GM21529 (cell line): ENCODE measurements around the gene NKD1.

Experiments
- ATAC-seq: cut with Tn5 transposase; IDR thresholded peaks from one replicate; pipeline ENCODE4 v1.9.1; 2021; ENCODE audit not compliant: unreplicated experiment

The NKD1 gene

DNA sequence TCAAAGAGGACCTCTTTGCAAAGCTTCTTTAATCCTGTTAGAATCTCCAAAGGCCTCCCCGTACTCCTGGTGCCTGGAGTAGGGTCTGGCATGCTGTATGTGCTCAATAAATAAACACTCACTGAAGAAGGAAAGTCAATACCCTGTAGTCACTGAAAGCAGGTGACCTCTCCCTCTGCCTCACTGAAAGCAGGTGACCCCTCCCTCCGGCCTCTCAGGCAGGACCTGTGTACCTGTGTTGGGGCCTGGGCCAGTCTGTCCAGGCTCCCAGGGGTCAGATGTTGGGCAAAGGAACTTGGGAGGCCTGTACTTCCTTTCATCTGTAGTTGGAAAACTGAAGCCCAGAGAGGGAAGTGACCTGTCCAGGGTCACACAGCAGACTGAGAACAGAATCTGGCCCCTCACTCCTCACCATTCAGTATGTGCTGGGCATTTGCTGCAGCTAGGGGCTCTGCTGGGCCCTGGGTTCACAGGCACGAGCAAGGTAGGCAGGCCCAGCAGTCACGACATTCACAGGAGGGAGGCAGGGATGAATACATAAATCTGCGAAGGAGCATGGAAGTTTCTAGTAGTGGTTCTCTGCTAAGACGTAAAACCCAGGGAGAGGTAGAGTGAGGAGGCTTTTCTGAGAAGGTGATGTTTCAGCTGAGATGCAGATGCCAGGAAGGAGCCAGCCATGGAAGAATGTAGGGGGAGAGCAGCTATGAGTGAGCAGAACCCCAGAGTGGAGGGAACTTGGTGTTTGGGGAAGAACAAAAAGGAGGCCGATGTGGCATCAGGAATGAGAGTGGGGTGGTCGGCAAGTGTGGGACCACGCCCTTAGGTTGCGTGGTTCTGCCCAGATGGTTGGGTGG lies 64.0 kb downstream of the NKD1 start:
- ATAC-seq, result no peak

DNA sequence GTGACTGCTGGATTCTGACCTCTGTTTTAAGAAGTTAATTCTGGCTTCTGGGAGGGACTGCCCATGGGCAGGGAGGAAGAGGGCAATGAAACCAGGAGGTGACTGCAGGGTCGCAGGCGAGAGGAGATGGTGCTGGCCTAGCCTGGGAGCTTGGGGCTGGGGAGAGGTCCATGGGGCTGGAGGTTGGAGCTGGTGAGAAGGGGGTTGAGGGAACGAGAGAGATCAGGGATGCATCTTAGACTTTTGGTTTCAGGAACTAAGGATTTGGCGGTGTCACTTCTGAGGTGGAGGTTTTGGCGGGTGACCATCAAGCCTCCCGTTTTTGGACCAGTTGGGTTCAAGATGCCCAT lies 64.6 kb downstream of the NKD1 start:
- ATAC-seq, result no peak

DNA sequence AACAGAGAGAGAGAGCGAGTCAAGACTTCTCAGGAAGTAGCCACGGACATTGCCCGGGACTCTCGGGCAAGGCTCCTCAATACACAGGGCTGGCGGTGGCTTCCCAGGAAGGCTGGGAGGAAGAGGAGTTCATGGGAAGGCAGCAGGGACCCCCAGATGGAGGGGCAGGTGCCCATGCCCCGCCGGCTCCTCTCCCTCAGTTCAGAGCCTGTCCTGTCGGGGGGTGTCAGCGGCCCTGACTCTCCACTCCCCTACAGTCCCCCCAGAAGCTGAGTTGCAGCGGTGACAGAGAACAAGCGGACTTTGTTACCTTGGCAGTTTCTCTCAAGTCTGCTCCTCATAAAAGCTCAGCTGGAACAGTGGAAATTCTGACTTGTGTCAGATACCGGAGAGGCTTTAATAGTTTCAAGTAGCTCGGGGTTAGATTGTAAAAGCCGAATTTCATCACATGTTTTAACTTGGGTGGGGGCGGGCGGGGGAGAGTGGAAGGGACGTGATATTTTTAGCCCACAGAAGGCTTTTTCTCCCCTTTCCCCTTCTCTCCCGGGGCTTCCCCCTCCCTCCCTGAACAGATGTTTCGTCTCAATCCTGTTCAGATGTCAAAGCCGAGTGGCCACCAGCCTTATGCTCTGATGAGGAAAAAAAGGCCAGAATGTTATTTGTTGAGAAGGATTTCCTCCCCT lies 65.2 kb downstream of the NKD1 start:
- no peak for ATAC-seq

DNA sequence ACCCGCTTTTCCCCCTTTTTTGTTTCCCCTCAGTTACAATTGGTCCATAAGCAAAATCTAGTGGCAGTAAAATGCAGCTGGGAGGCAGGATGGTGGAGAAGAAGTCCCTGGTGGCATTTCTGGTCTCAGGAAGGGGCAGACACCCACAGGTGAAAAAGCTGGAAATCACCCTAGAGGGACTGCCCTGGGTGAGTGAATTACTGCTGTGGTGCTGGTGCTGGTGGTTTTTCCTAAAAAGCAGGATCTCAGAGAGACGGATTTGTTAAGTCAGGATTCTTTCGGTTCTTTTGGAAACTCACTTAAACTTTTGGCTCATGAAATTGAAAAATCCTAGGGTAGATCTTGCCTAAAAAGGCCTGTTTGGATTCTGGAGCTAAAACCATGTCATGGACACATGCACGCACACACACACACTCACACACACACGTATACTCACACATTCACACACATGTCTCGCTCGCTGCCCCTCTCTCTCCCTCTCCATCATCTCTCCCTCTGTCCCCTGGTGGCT lies 65.8 kb downstream of the NKD1 start:
- ATAC-seq, result no peak

DNA sequence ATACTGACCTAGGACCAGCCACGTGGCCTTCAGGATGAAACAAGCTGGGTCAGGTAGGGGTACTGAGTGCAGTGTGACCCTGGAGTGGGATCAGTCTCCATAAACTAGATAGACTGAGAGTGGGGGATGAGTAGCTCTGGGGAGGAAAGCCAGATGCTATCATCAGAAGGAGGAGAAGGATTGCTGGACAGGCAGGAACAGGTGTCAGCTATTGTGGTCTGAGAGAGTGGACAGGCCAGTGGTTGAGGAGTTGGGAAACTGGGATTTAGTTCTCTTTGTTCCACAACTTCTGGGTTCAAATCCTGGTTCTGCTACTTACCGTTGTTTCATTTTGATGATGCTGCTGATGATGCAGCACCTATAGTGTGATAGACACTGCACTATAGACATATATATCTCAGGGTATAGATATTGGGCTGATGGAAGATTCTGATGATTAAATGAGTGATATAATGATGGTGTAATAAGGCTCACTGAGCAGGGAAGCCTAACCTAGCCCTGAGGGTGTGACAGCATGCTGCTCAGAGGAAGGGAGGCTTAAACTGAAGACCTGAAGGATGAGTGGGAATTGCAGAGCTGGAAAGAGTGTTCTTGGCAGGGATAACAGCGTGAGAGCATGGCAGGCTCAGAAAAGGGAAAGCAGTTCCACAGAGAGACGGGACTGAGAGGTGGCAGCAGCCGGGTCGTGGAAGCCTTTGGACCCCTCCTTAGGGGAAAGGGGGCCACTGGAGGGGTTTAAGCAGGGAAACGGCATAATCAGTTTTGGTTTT lies 66.9 kb downstream of the NKD1 start:
- no peak for ATAC-seq

DNA sequence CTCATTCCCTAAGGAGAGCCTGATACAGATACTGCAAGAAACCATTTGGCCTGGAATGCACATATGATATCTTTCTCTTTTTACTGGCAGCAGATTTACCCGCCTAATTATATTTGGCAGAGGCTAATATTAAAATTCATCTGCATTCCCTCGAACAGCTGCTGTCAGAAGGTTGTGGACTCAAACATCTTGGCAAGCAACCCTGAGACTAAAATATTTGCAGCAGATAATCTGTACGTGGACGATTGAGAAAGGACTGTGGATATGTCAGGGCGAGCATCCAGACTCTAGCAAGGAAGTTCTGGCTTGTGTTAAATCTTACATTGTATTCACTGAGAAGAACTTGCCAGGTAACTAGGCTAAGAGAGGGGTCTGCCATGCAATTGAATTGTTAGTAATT lies 67.7 kb downstream of the NKD1 start:
- no peak for ATAC-seq

DNA sequence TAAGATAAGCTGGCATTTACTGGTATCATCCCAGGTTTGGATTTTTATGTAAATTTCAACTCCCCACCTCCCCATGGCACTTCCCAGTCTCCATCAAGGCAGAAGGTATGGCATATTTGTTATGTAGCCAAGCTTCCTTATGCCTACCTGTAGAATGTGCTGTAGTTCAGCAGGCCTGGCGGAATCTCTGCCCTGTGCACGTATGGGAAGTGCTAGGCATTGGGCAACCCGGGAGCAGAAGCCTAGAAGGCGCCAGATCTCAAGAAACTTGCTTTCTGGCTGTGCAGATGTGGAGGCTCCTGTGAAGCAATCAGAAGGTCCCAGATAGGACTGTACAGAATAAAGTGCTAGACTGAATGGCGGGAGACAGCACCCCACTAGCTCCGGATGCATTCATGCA lies 68.2 kb downstream of the NKD1 start:
- ATAC-seq, result no peak

DNA sequence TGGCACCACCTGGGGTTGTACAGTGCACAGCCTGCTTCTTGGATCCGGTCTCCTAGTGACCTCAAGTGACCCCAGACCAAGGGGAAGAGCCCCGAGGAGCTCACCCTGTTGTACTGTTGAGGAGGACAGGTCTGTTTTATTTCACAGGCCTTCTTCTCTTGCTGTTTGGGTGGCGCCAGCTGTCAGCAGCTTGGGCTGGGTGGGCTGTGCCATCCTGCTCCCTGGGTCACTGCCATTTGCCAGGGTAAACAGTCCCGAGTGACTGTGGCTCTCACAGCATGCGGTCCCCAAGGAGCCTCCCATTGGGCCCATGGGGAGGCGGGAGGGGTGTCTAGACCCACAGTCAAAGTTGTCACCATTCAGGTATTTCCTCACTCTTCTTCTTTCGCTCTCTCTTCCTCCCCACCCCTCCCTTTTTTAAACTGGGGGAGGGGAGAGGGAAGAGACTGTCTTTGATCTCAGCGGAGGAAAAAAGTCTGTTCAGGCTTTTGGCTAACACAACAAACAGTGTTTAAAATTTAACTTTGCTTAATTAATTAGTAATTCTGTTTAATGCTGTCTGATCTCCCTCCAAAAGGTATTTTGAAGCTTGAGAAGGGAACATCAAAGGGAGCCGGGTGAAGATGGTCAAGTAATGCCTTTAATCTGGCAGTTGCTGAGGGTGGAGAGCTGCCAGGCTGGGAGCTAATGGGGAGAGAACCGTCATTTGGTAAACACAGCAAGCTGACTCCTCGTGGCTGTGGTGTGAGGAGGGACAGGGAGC lies 68.9 kb downstream of the NKD1 start:
- ATAC-seq, result no peak

DNA sequence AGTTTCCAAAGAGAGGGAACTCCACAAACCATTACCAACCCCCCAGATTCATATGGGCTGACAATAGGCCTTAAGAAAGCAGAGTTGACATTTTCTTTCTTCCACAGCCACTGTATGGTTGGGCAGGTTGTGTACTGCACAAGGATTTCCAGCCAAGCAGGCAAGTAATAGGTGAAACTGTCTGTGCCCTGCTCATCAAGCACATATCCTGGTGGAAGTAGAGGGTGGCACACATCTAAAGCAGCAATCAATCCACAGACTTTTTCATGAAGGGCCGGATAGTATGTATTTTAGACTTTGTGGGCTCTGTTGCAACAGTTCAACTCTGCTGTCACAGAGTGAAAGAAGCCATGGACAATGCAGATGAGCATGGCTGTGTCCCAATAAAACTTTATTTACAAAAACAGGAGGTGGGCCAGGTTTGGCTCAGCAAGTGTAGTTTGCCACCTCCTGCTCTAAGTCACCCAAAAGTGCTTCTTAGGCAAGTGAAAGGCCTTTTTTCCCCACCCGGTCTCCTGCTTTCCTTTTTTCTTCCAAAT lies 69.5 kb downstream of the NKD1 start:
- ATAC-seq, result no peak

DNA sequence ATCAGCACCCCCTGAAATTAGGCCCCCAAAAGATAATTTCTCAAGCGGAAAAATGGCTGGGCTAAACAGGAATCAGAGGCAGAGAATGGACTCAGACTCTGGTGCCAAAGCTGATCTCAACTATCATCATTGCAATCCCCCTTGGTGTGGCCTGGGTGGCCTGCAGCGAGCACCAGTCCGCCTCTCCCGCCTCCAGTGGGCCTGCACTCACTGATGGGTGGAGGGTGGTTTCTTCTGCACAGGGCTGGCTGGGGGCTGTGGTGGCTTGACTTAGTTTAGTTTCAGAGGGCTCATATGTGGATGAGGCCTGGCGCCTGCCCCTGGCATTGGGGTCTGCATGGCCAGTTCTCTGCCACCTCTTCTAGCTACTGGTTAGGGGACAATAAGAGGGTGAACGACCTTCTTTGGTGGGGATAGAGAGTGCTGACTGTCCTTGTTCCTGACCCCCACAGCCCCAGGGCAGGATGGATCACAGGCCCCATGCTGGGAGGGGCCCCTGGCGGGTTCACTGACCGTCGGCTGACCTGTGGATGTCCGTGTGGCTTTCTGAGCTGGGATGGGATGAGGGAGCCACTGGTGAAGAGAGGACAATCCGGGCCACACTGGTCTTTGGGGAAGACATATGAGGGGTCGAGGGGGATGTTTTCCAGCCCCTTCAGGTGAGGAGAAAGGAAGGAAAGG lies 70.2 kb downstream of the NKD1 start:
- no peak for ATAC-seq

DNA sequence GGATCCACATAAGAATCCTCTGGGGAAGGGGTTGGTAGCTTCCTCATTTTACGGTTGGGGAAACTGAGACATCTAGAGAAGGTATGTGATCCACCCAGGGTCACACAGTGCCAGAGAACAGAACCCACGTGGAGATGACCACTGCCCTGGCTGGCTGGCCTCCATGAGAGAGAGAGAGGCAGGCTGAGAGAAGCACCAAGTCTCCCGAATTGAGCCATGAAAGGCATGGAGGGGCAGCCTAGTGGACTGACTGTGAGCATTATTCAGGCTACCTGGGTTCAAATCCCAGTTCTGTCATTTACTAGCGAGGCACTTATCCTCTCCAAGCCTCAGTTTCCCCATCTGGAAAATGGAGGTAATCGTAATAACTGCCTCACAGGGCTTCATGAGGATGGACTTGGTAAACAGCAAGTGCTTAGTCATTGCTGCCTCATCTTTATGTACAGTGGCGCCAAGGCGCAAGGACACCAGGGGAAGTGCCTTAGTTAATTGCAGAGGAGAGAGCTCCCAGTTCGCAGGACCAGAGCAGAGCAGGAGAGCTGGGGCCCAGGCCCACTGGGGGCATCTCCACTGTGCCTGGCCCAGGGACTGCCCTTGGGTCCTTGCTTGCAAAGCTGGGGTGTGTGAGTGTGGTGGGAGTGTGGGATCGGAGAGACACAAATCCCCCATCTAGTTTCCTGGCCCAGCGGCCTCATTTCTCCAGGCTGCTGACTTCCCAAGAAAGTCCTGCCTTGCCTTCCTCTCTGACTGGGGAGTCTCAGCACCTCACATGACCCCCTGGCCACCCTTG lies 71.7 kb downstream of the NKD1 start:
- no peak for ATAC-seq

DNA sequence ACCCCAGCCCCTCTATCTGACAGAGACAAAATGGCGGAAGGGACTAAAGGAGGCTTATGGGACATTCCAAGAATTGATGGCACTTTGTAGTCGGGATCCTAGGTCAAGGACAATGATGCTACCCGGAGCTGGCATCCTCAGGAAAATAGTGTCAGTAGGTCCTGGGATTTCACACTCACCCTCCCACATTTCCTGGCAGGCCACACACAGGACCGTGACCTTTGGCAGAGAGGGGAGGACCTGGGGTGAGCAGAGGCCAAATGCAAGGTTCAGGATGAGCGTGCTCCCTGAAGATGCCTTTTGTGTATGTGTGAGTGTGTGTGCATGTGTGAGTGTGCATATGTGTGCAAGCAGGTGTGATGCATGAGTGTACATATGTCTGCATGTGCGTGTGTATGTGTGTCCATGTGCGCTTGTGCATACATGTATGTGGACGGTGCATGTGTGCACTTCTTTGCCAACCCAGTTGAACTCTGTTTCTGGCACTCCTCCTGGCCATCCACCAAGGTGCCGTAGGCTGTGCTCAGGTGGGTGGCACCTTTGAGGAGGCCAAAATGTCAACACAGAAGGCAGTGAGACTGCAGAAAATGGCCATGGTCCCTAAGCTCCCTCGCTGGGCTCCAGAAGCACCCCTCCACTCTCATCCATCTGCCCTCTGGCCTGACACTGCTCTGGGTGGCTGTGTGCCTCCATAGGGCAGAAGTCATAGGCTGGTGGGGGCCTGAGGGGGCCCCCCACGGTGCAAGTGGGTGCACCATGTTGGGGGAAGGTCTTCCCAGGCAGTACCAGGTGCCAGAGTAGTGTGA lies 72.7 kb downstream of the NKD1 start:
- no peak for ATAC-seq

DNA sequence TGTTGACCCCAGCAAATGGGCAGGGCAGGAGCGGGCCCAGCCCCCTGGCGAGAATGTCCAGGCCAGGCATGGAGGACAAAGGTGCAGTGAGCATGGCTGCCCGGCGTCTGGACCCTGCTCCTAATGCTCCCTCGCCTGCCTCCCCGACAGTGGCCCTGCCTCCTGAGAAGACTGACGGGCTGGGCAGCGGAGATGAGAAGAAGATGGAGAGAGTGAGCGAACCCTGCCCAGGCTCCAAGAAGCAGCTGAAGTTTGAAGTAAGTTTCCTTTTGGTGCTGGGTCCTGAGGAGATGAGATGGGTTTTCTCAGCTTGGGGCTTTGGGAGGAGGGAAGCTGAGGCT lies 73.2 kb downstream of the NKD1 start:
- no peak for ATAC-seq

DNA sequence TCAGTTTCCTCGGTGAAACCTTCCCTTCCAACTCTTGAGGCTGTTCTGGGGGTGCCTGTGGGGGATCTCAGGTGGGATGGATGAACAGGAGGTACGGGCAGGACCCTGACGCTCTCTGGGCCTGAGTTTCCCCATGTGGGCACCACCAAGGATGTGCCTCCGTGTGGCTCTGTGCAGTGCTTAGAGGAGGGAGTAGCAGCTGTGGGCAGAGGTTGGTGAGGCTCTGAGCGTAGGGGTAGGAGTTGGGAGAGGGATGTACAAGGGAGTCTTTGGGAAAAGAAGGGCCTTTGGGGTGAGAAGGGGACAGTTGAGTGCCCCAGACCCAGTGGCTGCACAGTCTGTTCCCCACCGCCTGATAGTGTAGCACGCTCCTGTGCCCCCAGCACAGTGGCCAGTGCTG lies 73.8 kb downstream of the NKD1 start:
- ATAC-seq, result no peak

DNA sequence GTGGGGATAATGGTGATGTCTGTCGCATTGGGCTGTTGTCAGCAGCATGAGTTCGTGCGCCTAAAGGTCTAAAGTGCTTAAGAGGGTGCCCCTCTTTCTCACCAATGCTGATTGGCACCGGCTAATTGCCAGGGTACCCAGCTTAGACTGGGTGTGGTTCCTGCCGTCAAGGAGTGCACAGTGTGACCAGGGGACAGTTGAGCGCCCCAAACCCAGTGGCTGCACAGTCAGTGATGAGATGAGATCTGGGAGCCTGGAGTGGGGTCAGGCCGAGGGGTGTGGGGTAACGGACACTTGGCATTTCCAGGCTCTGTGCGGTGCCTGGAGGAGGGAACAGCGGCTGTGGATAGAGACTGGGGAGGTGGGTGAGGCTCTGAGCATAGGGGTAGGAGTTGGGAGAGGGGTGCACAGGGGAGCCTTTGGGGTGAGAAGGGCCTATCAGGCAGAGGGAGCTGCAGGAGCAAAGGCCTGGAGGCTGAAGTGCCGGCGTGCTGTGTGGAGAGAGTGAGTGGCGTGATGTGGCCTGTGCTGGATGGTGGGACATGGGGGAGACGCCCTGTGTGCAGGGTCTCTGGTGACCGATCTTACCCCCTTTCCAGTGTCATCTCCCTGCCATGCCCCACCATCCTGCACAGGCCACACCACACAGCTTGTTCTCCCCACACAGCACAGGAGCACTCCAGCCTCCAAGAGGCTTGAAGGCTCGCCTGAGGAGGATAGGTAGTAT lies 74.6 kb downstream of the NKD1 start:
- ATAC-seq, result no peak

DNA sequence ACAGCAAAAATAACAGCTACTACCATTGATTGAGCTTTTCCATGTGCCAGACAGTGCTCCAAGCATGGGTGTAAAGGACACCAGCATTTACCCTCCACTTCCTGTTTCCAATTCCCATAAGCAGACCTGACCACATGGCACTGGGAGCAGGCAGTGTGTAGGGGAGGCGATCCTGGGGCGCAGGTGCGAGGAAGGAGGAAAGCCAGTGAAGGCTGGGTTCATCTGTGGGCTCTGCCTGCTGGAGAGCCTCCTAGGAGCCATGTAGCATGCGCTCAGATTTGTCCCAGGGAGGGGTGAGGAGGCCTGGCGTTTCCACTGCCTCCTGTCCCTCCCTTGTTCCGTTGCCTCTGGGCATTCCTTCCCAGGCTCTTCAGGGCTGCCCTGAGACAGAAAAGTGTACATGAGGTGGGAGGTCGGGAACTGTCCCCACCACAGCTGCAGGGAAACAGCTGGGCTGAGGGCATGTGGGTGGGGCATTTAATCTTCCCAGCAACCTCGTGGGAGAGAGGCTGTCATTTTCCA lies 76.3 kb downstream of the NKD1 start:
- ATAC-seq, result no peak

DNA sequence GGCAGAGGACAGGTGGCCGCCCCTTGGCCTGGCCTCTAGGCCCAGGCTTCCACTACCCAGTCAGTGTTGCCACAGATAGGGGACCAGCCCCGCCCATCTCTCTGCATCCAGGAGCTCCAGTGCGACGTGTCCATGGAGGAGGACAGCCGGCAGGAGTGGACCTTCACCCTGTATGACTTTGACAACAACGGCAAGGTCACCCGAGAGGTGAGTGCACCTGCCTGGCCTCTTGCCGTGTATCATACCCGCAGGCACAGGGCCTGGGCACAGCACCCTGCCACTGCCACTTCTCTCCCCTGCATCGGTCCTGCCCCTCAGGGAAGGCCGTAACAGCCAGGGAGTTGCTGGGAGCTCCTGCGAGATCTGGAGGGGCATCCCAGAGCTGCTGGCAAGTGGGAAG lies 77.2 kb downstream of the NKD1 start:
- ATAC-seq, result no peak

DNA sequence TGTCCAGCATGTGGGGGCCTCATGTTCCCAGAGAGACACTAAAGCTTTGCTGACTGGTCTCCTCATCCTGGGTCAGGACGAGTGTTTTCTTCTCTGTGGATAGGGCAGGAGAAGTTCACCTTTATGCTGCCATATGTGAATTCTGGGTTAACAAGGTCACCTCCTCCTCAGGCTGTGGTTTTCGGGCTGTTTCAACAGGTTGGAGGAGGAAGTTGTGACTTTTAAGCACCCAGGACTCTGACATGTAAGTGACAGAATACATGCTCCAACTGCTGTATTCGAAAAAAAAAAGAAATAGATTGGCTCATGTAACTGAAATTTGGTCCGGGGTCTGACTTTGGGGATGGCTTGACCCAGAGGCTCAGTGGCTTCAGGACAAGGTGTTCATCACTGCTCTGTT lies 78.7 kb downstream of the NKD1 start:
- no peak for ATAC-seq
